GM12878 (cell line): ENCODE results near the gene PTPRN2. TPM values are rescaled to one million over a fixed set of nuclear protein-coding genes. Genes with fewer than 3 reads are reported as not detected.

Source experiments
- ATAC-seq: fragments of 200-7000 bp; cut with Tn5 transposase; 3 replicates; pipeline ENCODE4 v1.9.1; 2020; ENCODE audit warnings: mild to moderate bottlenecking, moderate library complexity
- BruUV-seq: library from RNA; stranded (reverse); fragments of 400-500 nt; replicated peaks from 2 replicates; lab custom pipeline; 2021; lab: Mats Ljungman, UMichigan
- CTCF ChIA-PET: fragments of 300-600 bp; sonication (Branson Sonifier 250); formaldehyde crosslinking; extraction: SDS; loops from one replicate; lab custom pipeline; 2021; ENCODE audit warnings: inconsistent platforms; lab: Yijun Ruan, JAX
- POLR2A ChIA-PET: fragments of 350-600 bp; formaldehyde crosslinking; extraction: SDS; loops from one replicate; lab custom pipeline; 2021; ENCODE audit warnings: inconsistent platforms; lab: Charles Lee
- RAD21 ChIA-PET: fragments of 300-600 bp; sonication (Branson Sonifier 250); formaldehyde crosslinking; loops from one replicate; lab custom pipeline; 2023; ENCODE audit warnings: antibody characterized with exemption; ENCODE audit not compliant: unreplicated experiment; lab: Charles Lee
- SMC1A ChIA-PET: fragments of 300-600 bp; sonication (Branson Sonifier 250); formaldehyde crosslinking; loops from one replicate; lab custom pipeline; 2023; ENCODE audit not compliant: unreplicated experiment, uncharacterized antibody; lab: Charles Lee
- DNase-seq: peaks from one replicate; pipeline ENCODE4 v3.0.0-alpha.2; 2011; ENCODE audit warnings: low read depth, low spot score
- FAIRE-seq: peaks from 3 replicates; lab custom pipeline; 2011; peaks lifted over from hg19 to GRCh38; lab: Jason Lieb, UNC
- H2AFZ ChIP-seq: 2 replicates; pipeline ENCODE4 v1.6.0; 2011; ENCODE audit warnings: low read depth, low read length, control low read depth; ENCODE audit not compliant: control insufficient read depth
- H3K27ac ChIP-seq: 2 replicates; pipeline ENCODE4 v1.5.1; 2011; ENCODE audit warnings: control low read depth; ENCODE audit not compliant: control insufficient read depth, insufficient read depth
- H3K27me3 ChIP-seq, 2 experiments: replicated peaks in 1 of 2; 2 replicates each; pipeline versions ENCODE4 v1.6.0 to v1.6.1; 2011; ENCODE audit warnings: low read length in 1 of 2; ENCODE audit not compliant: control insufficient read depth in 2 of 2, insufficient read depth in 2 of 2
- H3K36me3 ChIP-seq, 2 experiments: 2 replicates each; pipeline ENCODE4 v1.5.1; 2011; ENCODE audit warnings: low read length in 1 of 2; ENCODE audit not compliant: control insufficient read depth in 2 of 2, insufficient read depth in 2 of 2
- H3K4me1 ChIP-seq: 2 replicates; pipeline ENCODE4 v1.6.1; 2011; ENCODE audit warnings: mild to moderate bottlenecking, low read length, moderate library complexity, mixed read lengths; ENCODE audit not compliant: control insufficient read depth, insufficient read depth
- H3K4me2 ChIP-seq: 2 replicates; pipeline ENCODE4 v1.6.0; 2011; ENCODE audit warnings: control low read depth; ENCODE audit not compliant: control insufficient read depth, insufficient read depth
- H3K4me3 ChIP-seq: fragments of 200-600 bp; sonication (generic); 2 replicates; pipeline ENCODE4 v1.5.1; 2016
- H3K79me2 ChIP-seq: 2 replicates; pipeline ENCODE4 v1.6.0; 2011; ENCODE audit warnings: low read length; ENCODE audit not compliant: control insufficient read depth, insufficient read depth
- H3K9ac ChIP-seq: 2 replicates; pipeline ENCODE4 v1.8.0; 2011; ENCODE audit warnings: low read length, control low read depth, mixed read lengths; ENCODE audit not compliant: control insufficient read depth, insufficient read depth
- H3K9me3 ChIP-seq: replicated peaks from 3 replicates; pipeline ENCODE4 v1.5.1; 2011; ENCODE audit warnings: mild to moderate bottlenecking, low read length; ENCODE audit not compliant: control insufficient read depth, insufficient read depth
- H4K20me1 ChIP-seq: 2 replicates; pipeline ENCODE4 v1.6.0; 2011; ENCODE audit not compliant: control insufficient read depth, insufficient read depth
- CBX5 ChIP-seq: sonication (generic); IDR thresholded peaks from 2 replicates; pipeline ENCODE4 v1.6.1; 2016; ENCODE audit warnings: low read depth, moderate library complexity, mild to moderate bottlenecking, inconsistent platforms
- CEBPZ ChIP-seq: fragments of 150-350 bp; IDR thresholded peaks from 2 replicates; pipeline ENCODE4 v1.6.1; 2016; ENCODE audit warnings: low read depth, low read length
- IKZF2 ChIP-seq, 2 experiments: fragments of 450-650 bp; IDR thresholded peaks; 2 replicates each; pipeline ENCODE4 v1.6.1; 2017; ENCODE audit warnings: mild to moderate bottlenecking in 2 of 2, moderate library complexity in 2 of 2
- KDM1A ChIP-seq: fragments of 200-600 bp; sonication (generic); IDR thresholded peaks from 2 replicates; pipeline ENCODE4 v1.6.1; 2016; ENCODE audit warnings: borderline replicate concordance
- MAX ChIP-seq: IDR thresholded peaks from 2 replicates; pipeline ENCODE4 v1.6.1; 2012; ENCODE audit warnings: low read depth, low read length, improper control_type of control experiment
- MYC ChIP-seq: IDR thresholded peaks from 2 replicates; pipeline ENCODE4 v1.6.1; 2011; ENCODE audit warnings: mild to moderate bottlenecking, low read length, moderate library complexity, inconsistent platforms; ENCODE audit not compliant: insufficient read depth, insufficient replicate concordance, insufficient read length, severe bottlenecking
- PAX8 ChIP-seq: fragments of 450-650 bp; IDR thresholded peaks from 2 replicates; pipeline ENCODE4 v1.6.1; 2017; ENCODE audit warnings: mild to moderate bottlenecking, moderate library complexity
- PRDM15 ChIP-seq: fragments of 450-650 bp; formaldehyde crosslinking; IDR thresholded peaks from 2 replicates; pipeline ENCODE4 v1.4.0; 2020; ENCODE audit warnings: mild to moderate bottlenecking, moderate library complexity
- RUNX3 ChIP-seq: IDR thresholded peaks from 2 replicates; pipeline ENCODE4 v1.6.1; 2012; ENCODE audit warnings: low read length, inconsistent platforms
- ZNF384 ChIP-seq: IDR thresholded peaks from 2 replicates; pipeline ENCODE4 v1.6.1; 2012; ENCODE audit warnings: low read depth, mild to moderate bottlenecking, low read length, improper control_type of control experiment, borderline replicate concordance
- WGBS: methylation state at CpG from one replicate; pipeline ENCODE4 v1.1.6; 2016; ENCODE audit warnings: low lambda C conversion rate; ENCODE audit not compliant: insufficient replicate concordance, insufficient coverage; ENCODE audit errors: missing lambda C conversion rate; 5-methylcytosine and 5-hydroxymethylcytosine counted together
- in situ Hi-C: fragments of 300-500 bp; cut with MboI; formaldehyde crosslinking; loops from 9 replicates; pipeline ENCODE4 v1.14.3; 2018; ENCODE audit warnings: mixed read lengths
- intact Hi-C: fragments of 100-400 bp; cut with micrococcal nuclease; formaldehyde crosslinking; loops from one replicate; pipeline ENCODE4 v1.14.2; 2022; ENCODE audit not compliant: unreplicated experiment
- polyA plus RNA-seq, 11 experiments: library from polyadenylated mRNA; depleted of rRNA in 4 of 11; unstranded in 6 of 11; stranded (reverse) in 5 of 11; fragments of >200 nt; fragmentation: Nextera tagmentation in 4 of 11; fragmentation: Illumina TruSeq in 1 of 11; extraction: Ambion mirVana in 4 of 11; extraction: Trizol in 1 of 11; gene quantifications; 1 replicate in 1 of 11; 2 replicates in 10 of 11; pipeline versions ENCODE4 v1.2.1 to v1.2.3, GENCODE V29; 2011 to 2016; ENCODE audit warnings: inconsistent platforms in 2 of 11, missing spikeins in 2 of 11, low read depth in 1 of 11
- total RNA-seq, 4 experiments: library from RNA; depleted of rRNA in 3 of 4; stranded (reverse); fragments of >200 nt in 3 of 4; fragmentation: Illumina TruSeq in 1 of 4; extraction: Trizol in 1 of 4; gene quantifications; 2 replicates each; pipeline versions ENCODE4 v1.2.1 to v1.2.3, GENCODE V29; 2013 to 2021
- TF ChIP-seq, protein P1 (sequence below): fragments of 450-650 bp; IDR thresholded peaks from 2 replicates; pipeline ENCODE4 v1.6.1; 2017; ENCODE audit warnings: mild to moderate bottlenecking, moderate library complexity

PTPRN2 gene
- total and polyA plus RNA-seq, 10 of the 15 experiments (the other 5 are each of a cell fraction or from before 2014, with no cell fraction given), result 5.4 TPM; not detected in 9

- no peak for DNase-seq
- Histone ChIP-seq H3K79me2 (no peaks in the 10 kb centered on the region), H3K4me1 (peaks cover 18% of the 10 kb centered on the region), H3K36me3 (no peaks in the 10 kb centered on the region), H3K27ac (no peak overlapping the region), H3K4me3 (no peak overlapping the region), H4K20me1 (no peaks in the 10 kb centered on the region), H3K9me3 (no peaks in the 10 kb centered on the region; the same call in 2 of the 3 replicates), H3K27me3 (no peaks in the 10 kb centered on the region), H3K4me2 (no peak overlapping the region), H2AFZ (no peak overlapping the region), H3K9ac (no peak overlapping the region)
- RAD21 ChIA-PET, result no interaction called here
- no peak for ATAC-seq
- 63% methylated on average over 23 of the region's 31 CpGs for WGBS
- POLR2A ChIA-PET, result no interaction called here
- intact Hi-C loops, result no loop called here
- FAIRE-seq, result no peak
- CTCF ChIA-PET, result no interaction called here
- SMC1A ChIA-PET, result no interaction called here
- no TSS peak for BruUV-seq
- TF ChIP-seq IKZF2 (IDR thresholded peaks at IDR 0.05), result no peak
- TF ChIP-seq PRDM15 (CRISPR knock-in tag), result no peak
- no peak for TF ChIP-seq CBX5
- TF ChIP-seq KDM1A, result no peak
- TF ChIP-seq PAX8, result no peak
- TF ChIP-seq ZNF384, result no peak
- TF ChIP-seq RUNX3, result no peak
- TF ChIP-seq MAX, result no peak
- no peak for TF ChIP-seq CEBPZ
- TF ChIP-seq MYC, result no peak
- TF ChIP-seq, protein P1, sequence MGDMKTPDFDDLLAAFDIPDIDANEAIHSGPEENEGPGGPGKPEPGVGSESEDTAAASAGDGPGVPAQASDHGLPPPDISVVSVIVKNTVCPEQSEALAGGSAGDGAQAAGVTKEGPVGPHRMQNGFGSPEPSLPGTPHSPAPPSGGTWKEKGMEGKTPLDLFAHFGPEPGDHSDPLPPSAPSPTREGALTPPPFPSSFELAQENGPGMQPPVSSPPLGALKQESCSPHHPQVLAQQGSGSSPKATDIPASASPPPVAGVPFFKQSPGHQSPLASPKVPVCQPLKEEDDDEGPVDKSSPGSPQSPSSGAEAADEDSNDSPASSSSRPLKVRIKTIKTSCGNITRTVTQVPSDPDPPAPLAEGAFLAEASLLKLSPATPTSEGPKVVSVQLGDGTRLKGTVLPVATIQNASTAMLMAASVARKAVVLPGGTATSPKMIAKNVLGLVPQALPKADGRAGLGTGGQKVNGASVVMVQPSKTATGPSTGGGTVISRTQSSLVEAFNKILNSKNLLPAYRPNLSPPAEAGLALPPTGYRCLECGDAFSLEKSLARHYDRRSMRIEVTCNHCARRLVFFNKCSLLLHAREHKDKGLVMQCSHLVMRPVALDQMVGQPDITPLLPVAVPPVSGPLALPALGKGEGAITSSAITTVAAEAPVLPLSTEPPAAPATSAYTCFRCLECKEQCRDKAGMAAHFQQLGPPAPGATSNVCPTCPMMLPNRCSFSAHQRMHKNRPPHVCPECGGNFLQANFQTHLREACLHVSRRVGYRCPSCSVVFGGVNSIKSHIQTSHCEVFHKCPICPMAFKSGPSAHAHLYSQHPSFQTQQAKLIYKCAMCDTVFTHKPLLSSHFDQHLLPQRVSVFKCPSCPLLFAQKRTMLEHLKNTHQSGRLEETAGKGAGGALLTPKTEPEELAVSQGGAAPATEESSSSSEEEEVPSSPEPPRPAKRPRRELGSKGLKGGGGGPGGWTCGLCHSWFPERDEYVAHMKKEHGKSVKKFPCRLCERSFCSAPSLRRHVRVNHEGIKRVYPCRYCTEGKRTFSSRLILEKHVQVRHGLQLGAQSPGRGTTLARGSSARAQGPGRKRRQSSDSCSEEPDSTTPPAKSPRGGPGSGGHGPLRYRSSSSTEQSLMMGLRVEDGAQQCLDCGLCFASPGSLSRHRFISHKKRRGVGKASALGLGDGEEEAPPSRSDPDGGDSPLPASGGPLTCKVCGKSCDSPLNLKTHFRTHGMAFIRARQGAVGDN, result no peak
- in situ Hi-C loops, result no loop called here
Measured at GRCh38 chr7:157496416-157497275, 1091.0 kb downstream of the PTPRN2 start.
